Measurements from ENCODE around the gene CIDEC.

CIDEC gene

GRCh38 chr3:9913601-9914000 lies 33.5 kb upstream of the CIDEC start:
- WGBS, 2 experiments (ENCODE audit: insufficient coverage in 2 of 2) = 88 to 91% methylated on average over 4 of the region's 5 CpGs
- Histone ChIP-seq H3K9me3 (ENCODE audit: control insufficient read depth, low read length) (no peaks in the 10 kb centered on the region), H3K4me3 (ENCODE audit: extremely low read depth, insufficient read depth, low read length, poor library complexity, severe bottlenecking) (no peak overlapping the region), H3K4me1 (ENCODE audit: control insufficient read depth, insufficient read depth, low read length, poor library complexity, severe bottlenecking) (peaks cover 12% of the 10 kb centered on the region), H3K36me3 (ENCODE audit: control insufficient read depth, insufficient read depth, low read length) (peaks cover 8% of the 10 kb centered on the region), H3K27ac (ENCODE audit: low read depth, low read length, severe bottlenecking) (no peak overlapping the region)

- Histone ChIP-seq H3K36me3 (ENCODE audit: control insufficient read depth, insufficient read depth, low read length) (peaks cover 8% of the 10 kb centered on the region), H3K27ac (ENCODE audit: low read depth, low read length, severe bottlenecking) (no peak overlapping the region), H3K9me3 (ENCODE audit: control insufficient read depth, low read length) (no peaks in the 10 kb centered on the region), H3K4me3 (ENCODE audit: extremely low read depth, insufficient read depth, low read length, poor library complexity, severe bottlenecking) (no peak overlapping the region), H3K4me1 (ENCODE audit: control insufficient read depth, insufficient read depth, low read length, poor library complexity, severe bottlenecking) (peaks cover 11% of the 10 kb centered on the region)
- 95% methylated on average over 6 of the region's 7 CpGs for WGBS, 2 experiments (ENCODE audit: insufficient coverage in 2 of 2)
Observed at GRCh38 chr3:9912294-9912935, 32.4 kb upstream of the CIDEC start.

DNA sequence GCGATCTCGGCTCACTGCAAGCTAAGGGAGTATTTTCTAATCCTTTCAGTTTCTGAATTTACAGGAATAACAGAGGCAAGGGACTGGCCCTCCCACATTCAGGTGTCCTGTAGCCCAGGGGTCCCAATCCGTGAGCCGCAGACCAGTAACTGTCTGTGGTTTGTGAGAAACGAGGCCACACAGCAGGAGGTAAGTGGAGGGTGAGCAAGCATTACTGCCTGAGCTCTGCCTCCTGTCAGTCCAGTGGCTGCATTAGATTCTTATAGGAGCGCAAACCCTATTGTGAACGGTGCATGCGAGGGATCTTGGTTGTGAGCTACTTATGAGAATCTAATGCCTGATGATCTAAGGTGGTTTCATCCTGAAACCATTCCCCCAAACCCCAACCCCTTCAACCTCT lies 31.8 kb upstream of the CIDEC start:
- Histone ChIP-seq H3K36me3 (ENCODE audit: control insufficient read depth, insufficient read depth, low read length) (peaks cover 8% of the 10 kb centered on the region), H3K4me1 (ENCODE audit: control insufficient read depth, insufficient read depth, low read length, poor library complexity, severe bottlenecking) (peaks cover 5% of the 10 kb centered on the region), H3K4me3 (ENCODE audit: extremely low read depth, insufficient read depth, low read length, poor library complexity, severe bottlenecking) (no peak overlapping the region), H3K9me3 (ENCODE audit: control insufficient read depth, low read length) (no peaks in the 10 kb centered on the region), H3K27ac (ENCODE audit: low read depth, low read length, severe bottlenecking) (no peak overlapping the region)
- 76 to 80% methylated on average over 3 to 6 of the region's 8 CpGs for WGBS, 2 experiments (ENCODE audit: insufficient coverage in 2 of 2)

- H3K4me1 ChIP-seq (ENCODE audit: control insufficient read depth, insufficient read depth, low read length, poor library complexity, severe bottlenecking) = no peaks in the 10 kb centered on the region
- 82 to 87% methylated on average over 3 to 5 of the region's 7 CpGs for WGBS, 2 experiments (ENCODE audit: insufficient coverage in 2 of 2)
- no peak overlapping the region for H3K4me3 ChIP-seq (ENCODE audit: extremely low read depth, insufficient read depth, low read length, poor library complexity, severe bottlenecking)
- peaks cover 8% of the 10 kb centered on the region for H3K36me3 ChIP-seq (ENCODE audit: control insufficient read depth, insufficient read depth, low read length)
- no peaks in the 10 kb centered on the region for H3K9me3 ChIP-seq (ENCODE audit: control insufficient read depth, low read length)
- no peak overlapping the region for H3K27ac ChIP-seq (ENCODE audit: low read depth, low read length, severe bottlenecking)
Observed at GRCh38 chr3:9909221-9910013, 29.4 kb upstream of the CIDEC start.

DNA sequence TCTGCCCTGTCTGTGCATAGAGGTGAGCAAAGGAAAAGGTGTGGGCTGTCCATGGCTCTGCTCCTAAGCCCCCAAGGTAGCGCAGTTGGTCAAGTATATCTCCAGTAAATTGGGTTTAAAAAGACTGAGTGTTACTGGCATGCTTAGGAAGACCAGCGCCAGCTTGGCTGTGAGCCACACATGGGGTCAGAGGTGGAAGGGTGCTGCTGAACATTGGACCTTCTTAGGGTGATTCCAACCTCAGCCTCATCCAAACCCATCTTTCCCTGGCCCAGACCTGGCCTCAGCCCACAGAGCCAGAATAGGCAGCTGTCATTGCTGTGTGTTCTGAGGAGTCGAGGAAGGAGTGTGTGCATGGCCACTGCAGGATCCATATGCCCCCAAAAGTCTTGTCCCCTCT lies 28.2 kb upstream of the CIDEC start:
- peaks cover 5% of the 10 kb centered on the region for H3K4me1 ChIP-seq (ENCODE audit: control insufficient read depth, insufficient read depth, low read length, poor library complexity, severe bottlenecking)
- no peaks in the 10 kb centered on the region for H3K9me3 ChIP-seq (ENCODE audit: control insufficient read depth, low read length)
- 86 to 88% methylated on average over 2 to 3 of the region's 3 CpGs for WGBS, 2 experiments (ENCODE audit: insufficient coverage in 2 of 2)
- no peak overlapping the region for H3K27ac ChIP-seq (ENCODE audit: low read depth, low read length, severe bottlenecking)
- H3K36me3 ChIP-seq (ENCODE audit: control insufficient read depth, insufficient read depth, low read length) = peaks cover 8% of the 10 kb centered on the region
- H3K4me3 ChIP-seq (ENCODE audit: extremely low read depth, insufficient read depth, low read length, poor library complexity, severe bottlenecking) = no peak overlapping the region

- WGBS, 2 experiments (ENCODE audit: insufficient coverage in 2 of 2) = 93 to 100% methylated on average over 1 to 3 of the region's 5 CpGs
- Histone ChIP-seq H3K36me3 (ENCODE audit: control insufficient read depth, insufficient read depth, low read length) (peaks cover 2% of the 10 kb centered on the region), H3K4me1 (ENCODE audit: control insufficient read depth, insufficient read depth, low read length, poor library complexity, severe bottlenecking) (peaks cover 18% of the 10 kb centered on the region), H3K4me3 (ENCODE audit: extremely low read depth, insufficient read depth, low read length, poor library complexity, severe bottlenecking) (no peak overlapping the region), H3K9me3 (ENCODE audit: control insufficient read depth, low read length) (no peaks in the 10 kb centered on the region), H3K27ac (ENCODE audit: low read depth, low read length, severe bottlenecking) (no peak overlapping the region)
Observed at GRCh38 chr3:9906480-9906879, 26.4 kb upstream of the CIDEC start.

GRCh38 chr3:9903904-9904303 lies 23.9 kb upstream of the CIDEC start:
- H3K4me3 ChIP-seq (ENCODE audit: extremely low read depth, insufficient read depth, low read length, poor library complexity, severe bottlenecking) = no peak overlapping the region
- H3K27ac ChIP-seq (ENCODE audit: low read depth, low read length, severe bottlenecking) = no peak overlapping the region
- 88 to 100% methylated on average over 3 of the region's 4 CpGs for WGBS, 2 experiments (ENCODE audit: insufficient coverage in 2 of 2)

DNA sequence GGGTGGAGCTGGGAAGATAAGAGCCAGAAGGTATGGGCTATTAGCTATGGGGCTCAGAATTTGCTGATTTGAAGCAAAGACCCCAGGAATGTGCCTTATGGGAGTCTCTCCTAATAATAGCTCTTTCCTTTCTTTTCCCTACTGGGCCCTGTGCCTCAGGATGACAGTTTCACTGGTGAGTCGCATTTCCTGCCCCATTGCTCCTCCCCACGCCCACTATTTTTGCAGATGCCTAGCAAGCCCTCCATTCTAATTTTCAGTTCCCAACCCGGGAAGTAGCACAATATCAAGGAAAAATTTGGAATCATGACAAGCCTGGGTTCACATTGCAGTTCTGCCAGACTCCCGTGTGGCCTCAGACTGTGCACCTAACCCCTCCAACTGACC lies 23.2 kb upstream of the CIDEC start:
- Histone ChIP-seq H3K36me3 (ENCODE audit: control insufficient read depth, insufficient read depth, low read length) (no peaks in the 10 kb centered on the region), H3K4me3 (ENCODE audit: extremely low read depth, insufficient read depth, low read length, poor library complexity, severe bottlenecking) (peak overlapping the region; percentile 11), H3K4me1 (ENCODE audit: control insufficient read depth, insufficient read depth, low read length, poor library complexity, severe bottlenecking) (peaks cover 23% of the 10 kb centered on the region), H3K9me3 (ENCODE audit: control insufficient read depth, low read length) (no peaks in the 10 kb centered on the region), H3K27ac (ENCODE audit: low read depth, low read length, severe bottlenecking) (peak overlapping the region; percentile 91)
- WGBS, 2 experiments (ENCODE audit: insufficient coverage in 2 of 2) = 51 to 59% methylated on average over 3 of the region's 4 CpGs

More at GRCh38 chr3:9903904-9904303, 23.9 kb upstream of the CIDEC start:
- Histone ChIP-seq H3K36me3 (ENCODE audit: control insufficient read depth, insufficient read depth, low read length) (no peaks in the 10 kb centered on the region), H3K4me1 (ENCODE audit: control insufficient read depth, insufficient read depth, low read length, poor library complexity, severe bottlenecking) (peaks cover 23% of the 10 kb centered on the region), H3K9me3 (ENCODE audit: control insufficient read depth, low read length) (no peaks in the 10 kb centered on the region)

DNA sequence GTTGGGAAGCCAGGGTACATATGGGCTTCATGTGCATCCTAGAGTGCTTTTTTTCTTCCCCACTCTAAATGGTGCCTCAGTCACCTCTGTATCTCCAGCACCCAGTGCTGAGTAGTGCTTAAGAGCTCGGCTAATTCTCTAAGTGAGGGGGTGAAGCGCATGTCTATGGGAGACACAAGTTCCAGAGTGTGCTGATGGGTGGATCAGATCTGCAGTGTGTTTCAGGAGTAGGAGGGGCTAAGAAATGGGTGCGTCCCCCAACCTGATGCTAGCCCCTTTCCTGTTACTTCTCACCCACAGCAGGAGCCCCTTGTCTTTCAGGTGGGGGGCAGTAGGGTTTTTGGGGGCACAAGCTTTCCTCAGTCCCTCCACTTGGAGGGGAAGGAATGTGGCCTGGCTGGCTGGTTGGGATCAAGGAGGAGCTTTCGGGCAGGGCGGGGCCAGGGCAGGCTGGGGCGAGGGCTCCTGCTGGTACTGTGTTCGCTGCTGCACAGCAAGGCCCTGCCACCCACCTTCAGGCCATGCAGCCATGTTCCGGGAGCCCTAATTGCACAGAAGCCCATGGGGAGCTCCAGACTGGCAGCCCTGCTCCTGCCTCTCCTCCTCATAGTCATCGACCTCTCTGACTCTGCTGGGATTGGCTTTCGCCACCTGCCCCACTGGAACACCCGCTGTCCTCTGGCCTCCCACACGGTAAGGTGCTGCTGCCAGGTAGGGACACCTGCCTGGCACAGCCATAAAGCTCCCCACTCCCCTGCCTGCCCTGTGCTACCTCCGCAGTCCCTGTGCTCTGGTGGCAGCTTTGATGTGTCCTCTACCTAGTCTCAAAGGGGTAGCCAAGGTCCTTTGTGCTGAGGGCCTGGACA lies 22.6 kb upstream of the CIDEC start, which contains the start of gene IL17RE:
IL17RE (plus strand) TSS at position 477 of the 866 bp plus-strand sequence; CDS start at position 562, 85 bp downstream.
- H3K4me3 ChIP-seq (ENCODE audit: extremely low read depth, insufficient read depth, low read length, poor library complexity, severe bottlenecking) = peak within 1 kb of the TSS; percentile 11
- no peaks in the 10 kb centered on the region for H3K9me3 ChIP-seq (ENCODE audit: control insufficient read depth, low read length)
- no peaks in the 10 kb centered on the region for H3K36me3 ChIP-seq (ENCODE audit: control insufficient read depth, insufficient read depth, low read length)
- WGBS, 2 experiments (ENCODE audit: insufficient coverage in 2 of 2) = 68 to 87% methylated on average over 9 to 10 of the region's 13 CpGs
- peaks cover 23% of the 10 kb centered on the region for H3K4me1 ChIP-seq (ENCODE audit: control insufficient read depth, insufficient read depth, low read length, poor library complexity, severe bottlenecking)
- H3K27ac ChIP-seq (ENCODE audit: low read depth, low read length, severe bottlenecking) = peak within 1 kb of the TSS; percentile 91

DNA sequence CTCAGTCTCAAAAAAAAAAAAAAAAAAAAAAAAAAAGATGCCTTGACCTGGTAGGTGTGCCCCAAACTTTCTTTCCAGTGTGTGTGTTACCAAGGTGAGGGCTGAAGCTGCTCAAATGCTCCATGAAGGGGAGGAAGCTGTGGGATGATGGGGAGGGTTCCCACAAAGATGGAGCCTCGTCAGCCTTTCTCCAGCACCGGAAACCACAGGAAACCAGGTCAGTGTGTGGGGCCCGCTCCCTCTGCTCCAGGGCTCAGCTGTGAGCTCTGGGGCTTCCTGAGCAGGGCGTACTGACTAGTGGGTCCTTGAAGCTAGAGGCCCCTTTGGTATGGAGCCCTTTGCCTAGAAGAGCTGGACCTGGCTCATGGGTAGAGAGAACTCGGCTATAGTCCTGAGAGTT lies 21.9 kb upstream of the CIDEC start:
- H3K36me3 ChIP-seq (ENCODE audit: control insufficient read depth, insufficient read depth, low read length) = no peaks in the 10 kb centered on the region
- H3K27ac ChIP-seq (ENCODE audit: low read depth, low read length, severe bottlenecking) = no peak overlapping the region
- H3K9me3 ChIP-seq (ENCODE audit: control insufficient read depth, low read length) = no peaks in the 10 kb centered on the region
- peaks cover 23% of the 10 kb centered on the region for H3K4me1 ChIP-seq (ENCODE audit: control insufficient read depth, insufficient read depth, low read length, poor library complexity, severe bottlenecking)
- WGBS, 2 experiments (ENCODE audit: insufficient coverage in 2 of 2) = 88 to 93% methylated on average over 5 of the region's 5 CpGs
- H3K4me3 ChIP-seq (ENCODE audit: extremely low read depth, insufficient read depth, low read length, poor library complexity, severe bottlenecking) = no peak overlapping the region
